ENCODE data around the gene RNASE13. TPM values are rescaled to one million over a fixed set of nuclear protein-coding genes. Genes with fewer than 3 reads are reported as not detected.

The RNASE13 gene
- total RNA-seq, 1 donor from 2014 or later = not detected

GRCh38 chr14:21055432-21056117 is 21.0 kb upstream of the RNASE13 start:
- Histone ChIP-seq H3K27me3 (no peaks in the 10 kb centered on the region), H3K9me3 (no peaks in the 10 kb centered on the region), H3K36me3 (no peaks in the 10 kb centered on the region), H3K4me3 (no peak overlapping the region), H3K4me1 (no peaks in the 10 kb centered on the region), H3K27ac (no peak overlapping the region)
- no peak for DNase-seq (ENCODE audit: low spot score in 2 of 2)
- intact Hi-C loops (cut with DNase I) = no loop called here
- no peak for TF ChIP-seq CTCF (IDR thresholded peaks at IDR 0.05)

DNA sequence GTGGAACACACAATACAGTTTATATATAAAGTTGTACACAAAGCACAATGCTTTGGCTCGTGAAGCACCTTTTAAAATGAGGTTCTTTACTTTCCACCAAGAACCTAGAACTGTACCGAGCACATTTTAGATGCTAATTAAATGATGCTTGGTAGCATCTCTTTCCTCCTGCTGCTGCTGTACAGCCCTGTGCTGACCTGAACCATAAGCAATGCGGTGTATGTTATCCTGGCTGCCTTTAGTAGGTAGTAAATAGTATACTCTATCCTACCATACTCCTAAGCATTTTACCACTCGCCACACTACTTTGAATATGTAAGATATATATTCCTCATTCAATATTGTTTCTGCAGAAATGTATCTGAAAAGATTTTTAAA is 20.1 kb upstream of the RNASE13 start:
- intact Hi-C loops (cut with DNase I) = no loop called here
- Histone ChIP-seq H3K36me3 (no peaks in the 10 kb centered on the region), H3K27ac (no peak overlapping the region), H3K4me3 (no peak overlapping the region), H3K4me1 (no peaks in the 10 kb centered on the region), H3K27me3 (no peaks in the 10 kb centered on the region), H3K9me3 (no peaks in the 10 kb centered on the region)
- no peak for TF ChIP-seq CTCF (IDR thresholded peaks at IDR 0.05)
- no peak for DNase-seq (ENCODE audit: low spot score in 2 of 2)

DNA sequence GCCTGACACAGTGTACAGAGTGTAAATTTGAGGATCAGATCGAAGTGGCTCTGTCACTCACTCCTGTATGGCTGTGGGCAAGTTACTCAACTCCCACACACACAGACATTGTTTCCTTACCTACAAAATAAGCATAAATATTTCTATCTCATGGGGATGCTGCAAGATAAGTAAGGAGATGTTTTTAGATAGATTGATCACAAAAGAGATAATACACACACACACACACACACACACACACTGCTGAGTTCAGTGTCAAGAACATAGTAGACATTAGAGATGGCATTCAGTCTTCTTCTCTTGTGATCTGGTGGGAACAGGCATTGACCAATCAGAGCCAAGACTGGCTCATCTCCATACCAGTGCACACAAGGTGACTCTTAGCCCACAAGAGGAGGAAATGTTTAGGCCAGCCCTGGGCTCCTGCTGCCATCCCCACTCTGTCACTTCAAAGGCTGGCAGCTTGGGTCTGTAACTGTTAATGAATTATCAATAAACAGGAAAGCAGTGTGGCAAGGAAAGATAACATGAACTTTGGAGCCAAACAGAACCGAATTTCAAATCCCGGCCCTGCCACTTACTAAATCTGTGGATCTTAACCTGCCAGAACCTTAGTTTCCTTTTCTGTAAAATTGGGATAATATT is 19.6 kb upstream of the RNASE13 start:
- Histone ChIP-seq H3K36me3 (no peaks in the 10 kb centered on the region), H3K4me3 (no peak overlapping the region), H3K27ac (no peak overlapping the region), H3K9me3 (no peaks in the 10 kb centered on the region), H3K4me1 (no peaks in the 10 kb centered on the region), H3K27me3 (no peaks in the 10 kb centered on the region)
- DNase-seq (ENCODE audit: low spot score in 2 of 2) = no peak
- no peak for TF ChIP-seq CTCF (IDR thresholded peaks at IDR 0.05)
- intact Hi-C loops (cut with DNase I) = no loop called here

DNA sequence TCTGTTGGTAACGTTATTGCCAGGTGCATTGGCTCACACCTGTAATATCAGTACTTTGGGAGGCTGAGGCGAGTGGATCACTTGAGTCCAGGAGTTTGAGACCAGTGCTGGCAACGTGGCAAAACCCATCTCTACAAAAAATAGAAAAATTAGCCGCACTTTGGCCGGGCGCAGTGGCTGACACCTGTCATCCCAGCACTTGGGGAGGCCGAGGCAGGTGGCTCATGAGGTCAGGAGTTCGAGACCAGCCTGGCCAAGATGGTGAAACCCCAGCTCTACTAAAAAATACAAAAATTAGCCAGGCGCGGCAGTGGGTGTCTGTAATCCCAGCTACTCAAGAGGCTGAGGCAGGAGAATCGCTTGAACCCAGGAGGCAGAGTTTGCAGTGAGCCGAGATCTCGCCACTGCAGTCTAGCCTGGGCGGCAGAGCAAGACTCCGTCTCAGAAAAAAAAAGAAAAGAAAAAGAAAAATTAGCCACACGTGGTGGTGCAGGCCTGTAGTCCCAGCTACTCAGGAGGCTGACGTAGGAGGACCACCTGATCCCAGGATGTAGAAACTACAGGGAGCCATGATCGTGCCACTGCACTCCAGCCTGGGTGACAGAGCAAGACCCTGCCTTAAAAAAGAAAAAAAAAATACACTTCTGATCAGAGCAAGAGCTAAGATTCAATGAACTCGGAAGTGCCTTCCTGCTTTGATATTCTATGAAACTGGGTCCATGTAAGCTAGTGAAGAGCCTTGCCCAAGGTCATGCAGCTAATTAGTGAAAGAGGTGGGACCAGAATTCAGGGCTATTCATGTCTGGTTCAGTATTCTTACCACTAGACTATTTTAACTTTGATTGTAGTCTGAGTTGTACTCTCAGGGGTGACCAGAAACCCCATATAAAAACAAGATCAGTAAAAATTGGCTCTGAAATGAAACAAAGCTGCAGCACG is 18.8 kb upstream of the RNASE13 start:
- no peak overlapping the region for H3K4me3 ChIP-seq
- no peak for TF ChIP-seq CTCF (IDR thresholded peaks at IDR 0.05)
- no peaks in the 10 kb centered on the region for H3K9me3 ChIP-seq
- H3K27me3 ChIP-seq = no peaks in the 10 kb centered on the region
- no peaks in the 10 kb centered on the region for H3K36me3 ChIP-seq
- H3K4me1 ChIP-seq = no peaks in the 10 kb centered on the region
- no peak for DNase-seq (ENCODE audit: low spot score in 2 of 2)
- intact Hi-C loops (cut with DNase I) = no loop called here
- no peak overlapping the region for H3K27ac ChIP-seq

GRCh38 chr14:21050597-21050996 is 16.0 kb upstream of the RNASE13 start:
- Histone ChIP-seq H3K9me3 (no peaks in the 10 kb centered on the region), H3K27me3 (no peaks in the 10 kb centered on the region), H3K36me3 (no peaks in the 10 kb centered on the region), H3K4me3 (no peak overlapping the region), H3K27ac (no peak overlapping the region), H3K4me1 (no peaks in the 10 kb centered on the region)
- no peak for DNase-seq (ENCODE audit: low spot score in 2 of 2)
- intact Hi-C loops (cut with DNase I) = no loop called here
- TF ChIP-seq CTCF (IDR thresholded peaks at IDR 0.05) = no peak
